GM06990 (cell line): ENCODE measurements around the gene PPP1R2.

Source experiments
- DNase-seq: peaks from one replicate; pipeline ENCODE4 v3.0.0-alpha.2; 2011; ENCODE audit not compliant: insufficient read length; ENCODE audit errors: extremely low read depth
- H3K27me3 ChIP-seq: replicated peaks from 2 replicates; pipeline ENCODE4 v1.6.0; 2011; ENCODE audit warnings: low read length; ENCODE audit not compliant: control insufficient read depth, insufficient read depth
- H3K36me3 ChIP-seq: 2 replicates; pipeline ENCODE4 v1.5.1; 2011; ENCODE audit warnings: low read length; ENCODE audit not compliant: control insufficient read depth, insufficient read depth
- H3K4me3 ChIP-seq: replicated peaks from 2 replicates; pipeline ENCODE4 v1.5.1; 2011; ENCODE audit warnings: low read depth, mild to moderate bottlenecking, control low read depth, low read length
- CTCF ChIP-seq: IDR thresholded peaks from 2 replicates; pipeline ENCODE4 v1.5.1; 2011; ENCODE audit warnings: low read length, control low read depth, mild to moderate bottlenecking, inconsistent platforms; ENCODE audit not compliant: insufficient read depth, poor library complexity, severe bottlenecking

The PPP1R2 gene

GRCh38 chr3:195578565-195578964 lies 35.4 kb upstream of the PPP1R2 start:
- TF ChIP-seq CTCF = no peak
- DNase-seq = no peak
- Histone ChIP-seq H3K27me3 (no peaks in the 10 kb centered on the region; the same call in 1 of the 2 replicates), H3K36me3 (no peaks in the 10 kb centered on the region), H3K4me3 (no peak overlapping the region)

- Histone ChIP-seq H3K4me3 (no peak overlapping the region), H3K36me3 (no peaks in the 10 kb centered on the region), H3K27me3 (no peaks in the 10 kb centered on the region; the same call in 1 of the 2 replicates)
- no peak for TF ChIP-seq CTCF
- no peak for DNase-seq
Measured at GRCh38 chr3:195577645-195578177, 34.6 kb upstream of the PPP1R2 start.

- H3K36me3 ChIP-seq = no peaks in the 10 kb centered on the region
- H3K27me3 ChIP-seq = no peaks in the 10 kb centered on the region; the same call in 1 of the 2 replicates
- H3K4me3 ChIP-seq = no peak overlapping the region
- TF ChIP-seq CTCF = no peak
- no peak for DNase-seq
Measured at GRCh38 chr3:195574497-195575304, 31.6 kb upstream of the PPP1R2 start.

- DNase-seq = no peak
- Histone ChIP-seq H3K4me3 (no peak overlapping the region), H3K27me3 (no peaks in the 10 kb centered on the region; the same call in 1 of the 2 replicates), H3K36me3 (no peaks in the 10 kb centered on the region)
- no peak for TF ChIP-seq CTCF
Measured at GRCh38 chr3:195573611-195574496, 30.7 kb upstream of the PPP1R2 start.

GRCh38 chr3:195571361-195571760 lies 28.2 kb upstream of the PPP1R2 start:
- Histone ChIP-seq H3K36me3 (no peaks in the 10 kb centered on the region), H3K27me3 (no peaks in the 10 kb centered on the region), H3K4me3 (no peak overlapping the region)
- TF ChIP-seq CTCF = no peak
- DNase-seq = no peak
